Adrenal gland (tissue), 19 donors: ENCODE measurements around the gene ABCB11. TPM values are rescaled to one million over a fixed set of nuclear protein-coding genes. Genes with fewer than 3 reads are reported as not detected.

Experiments
- DNase-seq, 7 donors: peaks; one replicate each; pipeline ENCODE4 v3.0.0-alpha.2; 2019 to 2020
- H3K27ac ChIP-seq, 5 donors: fragments of 200-600 bp; sonication (generic) in 4 of 5; 1 replicate in 3 of 5; 2 replicates in 2 of 5; pipeline versions ENCODE4 v1.5.1 to v1.8.0; 2016 to 2020; ENCODE audit warnings: mild to moderate bottlenecking in 1 of 5
- H3K27me3 ChIP-seq: fragments of 200-600 bp; 2 replicates; pipeline ENCODE4 v1.8.0; 2021
- H3K36me3 ChIP-seq, 2 donors: fragments of 200-600 bp; replicated peaks in 1 of 2; 1 replicate in 1 of 2; 2 replicates in 1 of 2; pipeline versions ENCODE4 v1.5.1 to v1.8.0; 2018 to 2022
- H3K4me1 ChIP-seq, 2 donors: fragments of 200-600 bp; replicated peaks in 1 of 2; 1 replicate in 1 of 2; 2 replicates in 1 of 2; pipeline versions ENCODE4 v1.5.1 to v1.8.0; 2018 to 2021
- H3K4me3 ChIP-seq, 4 donors: fragments of 200-600 bp; sonication (generic) in 3 of 4; one replicate each; pipeline ENCODE4 v1.5.1; 2016 to 2018
- H3K9me3 ChIP-seq, 3 donors: fragments of 200-600 bp; sonication (generic) in 1 of 3; replicated peaks in 1 of 3; 1 replicate in 2 of 3; 2 replicates in 1 of 3; pipeline versions ENCODE4 v1.5.1 to v1.8.0; 2016 to 2021
- CTCF ChIP-seq, 6 experiments: fragments of 450-650 bp in 4 of 6; fragments of 200-600 bp in 2 of 6; sonication (generic) in 1 of 6; IDR thresholded peaks; 1 replicate in 5 of 6; 2 replicates in 1 of 6; pipeline versions ENCODE4 v1.5.1 to v1.8.0; 2016 to 2021; ENCODE audit warnings: antibody characterized with exemption in 6 of 6, mild to moderate bottlenecking in 2 of 6, moderate library complexity in 1 of 6
- POLR2A ChIP-seq, 2 donors: fragments of 450-650 bp; IDR thresholded peaks; one replicate each; pipeline ENCODE4 v1.6.1; 2017; ENCODE audit warnings: antibody characterized with exemption in 2 of 2, mild to moderate bottlenecking in 2 of 2, moderate library complexity in 1 of 2
- WGBS, 4 donors: extraction: QIAGEN DNeasy Blood & Tissue Kit in 2 of 4; methylation state at CpG; one replicate each; pipeline versions ENCODE4 v1.1.5 to v1.1.7; 2013 to 2017; 5-methylcytosine and 5-hydroxymethylcytosine counted together
- intact Hi-C, 2 donors: fragments of 100-400 bp; cut with DNase I; formaldehyde crosslinking; loops; one replicate each; pipeline versions ENCODE4 v1.14.1 to v1.15.0; 2022 to 2023
- long read RNA-seq, 10 donors: library from polyadenylated mRNA in 3 of 10; unstranded in 2 of 10; stranded (forward) in 1 of 10; transcript quantifications; one replicate each; pipeline ENCODE4 v2.0.0 and lab custom pipeline, GENCODE V29; 2021 to 2026
- polyA plus RNA-seq, 3 donors: library from polyadenylated mRNA; stranded (reverse); fragments of 200-250 nt in 2 of 3; fragments of 350-450 nt in 1 of 3; fragmentation: Illumina TruSeq in 1 of 3; extraction: RNeasy Lipid Tissue Mini Kit (QIAGEN cat#74804) in 1 of 3; gene quantifications; one replicate each; pipeline ENCODE4 v1.2.3, GENCODE V29; 2013 to 2014
- total RNA-seq, 9 donors: library from RNA; depleted of rRNA in 4 of 9; stranded (reverse); fragments of >200 nt in 4 of 9; fragments of 120-200 nt in 1 of 9; fragmentation: NEBNext Ultra II Directional in 1 of 9; extraction: Animal tissue kit (Norgen Biotek cat#: 25700) in 1 of 9; gene quantifications; one replicate each; pipeline versions ENCODE4 v1.1.0 to v1.2.4, GENCODE V29; 2013 to 2023
- donor health status: healthy with polysubstance abuse.
- donor health status: Bipolar disorder and iron deficiency.
- donor health status: DM: yes; HTN: yes; CAD: no.
- donor health status: DM: no; HTN: no; CAD: no.
- donor health status: DM: no; HTN: no; CAD: no.
- donor health status: DM: yes; HTN: yes; CAD: no.

Gene ABCB11
- 1 to 10 TPM in 1 of 9 donors, under 1 TPM in 2, not detected in 6; 0.31 to 1.4 (median 0.35) TPM for total RNA-seq
- polyA plus RNA-seq = under 1 TPM in 2 of 3 donors, not detected in 1; 0.05 to 0.13 TPM
- long read RNA-seq, donor 1 = 0 reads
- long read RNA-seq, donor 2 = 0 reads
- long read RNA-seq, donor 3 = 0 reads
- long read RNA-seq, donor 4, partial matches to known transcripts = 0 of 1 reads
- long read RNA-seq, donor 4, other reads (novel, unspliced or antisense) = 1 of 1 reads
- long read RNA-seq, donor 5 = 0 reads
- long read RNA-seq, donor 6 = 0 reads
- long read RNA-seq, donor 7 = 0 reads
- long read RNA-seq, donor 8 = 0 reads
- long read RNA-seq, donor 9 = 0 reads
- long read RNA-seq, donor 10 = 0 reads

DNA sequence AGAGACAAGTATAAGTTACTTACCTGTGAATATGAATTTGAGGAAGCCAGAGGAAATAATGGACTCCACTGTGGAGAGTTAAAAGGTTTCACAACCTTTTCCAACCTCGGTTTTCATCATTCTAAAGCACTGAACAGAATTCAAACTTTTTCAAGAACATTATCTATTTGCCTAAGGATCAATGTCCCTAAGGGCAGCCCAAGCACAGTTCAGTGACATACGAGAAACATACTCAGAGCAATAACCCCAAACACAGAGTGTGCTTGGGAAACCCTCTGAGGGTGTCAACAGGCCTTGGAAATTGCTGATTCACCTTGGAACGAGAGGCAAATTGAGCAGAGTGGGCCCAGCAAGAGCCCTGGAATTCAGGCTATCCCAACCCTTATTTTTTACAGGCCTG, at the start of gene ABCB11:
TSS of gene ABCB11 (minus strand) at position 123 of the 400 bp plus-strand sequence. CDS start 13,199 bp downstream, outside the sequence.
- TF ChIP-seq POLR2A (IDR thresholded peaks at IDR 0.05) (no peak), CTCF (IDR thresholded peaks at IDR 0.05) (no peak)
- intact Hi-C loops = no loop called here
- WGBS, 4 donors = 51 to 60% (median 56%) methylated on average over 3 of the region's 3 CpGs

DNA sequence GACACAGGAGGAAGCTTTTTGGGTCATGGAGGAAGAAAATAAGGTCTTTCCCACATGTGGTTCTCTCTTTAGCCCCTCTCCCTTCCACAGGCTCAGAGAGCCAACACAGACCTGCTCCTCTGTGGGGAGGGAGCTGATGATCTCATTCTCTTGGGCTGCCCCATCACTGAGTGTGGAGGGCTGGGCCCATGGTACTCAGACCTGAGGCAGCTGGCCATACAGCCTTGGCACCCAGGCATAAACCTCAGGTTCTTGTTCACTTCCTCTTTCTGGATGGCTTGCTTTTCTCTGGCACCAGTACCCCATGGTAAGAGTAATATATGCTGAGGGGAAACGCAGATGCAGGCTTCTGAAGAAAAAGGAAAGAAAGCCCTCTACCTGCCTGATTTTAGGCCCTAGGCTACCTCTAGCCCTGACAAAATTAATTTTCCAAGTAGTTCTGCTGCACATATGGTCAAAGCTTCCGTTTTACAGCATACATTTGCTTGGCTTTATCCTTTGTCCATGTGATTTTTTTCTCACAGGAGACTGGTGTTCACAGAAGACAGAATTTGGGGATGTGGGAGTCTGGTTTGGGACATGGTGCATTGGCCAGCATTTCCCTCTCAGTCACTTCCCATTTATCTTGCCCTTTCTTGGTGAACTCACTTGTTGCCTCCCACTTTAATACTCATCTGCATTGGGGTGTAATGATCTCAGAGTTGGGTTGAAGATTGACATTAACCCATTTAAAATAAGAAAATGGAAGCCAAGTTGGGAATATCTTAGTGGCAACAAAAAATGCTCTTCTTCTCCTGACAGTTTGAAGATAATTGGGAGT, 49.3 kb upstream of the ABCB11 start:
- Histone ChIP-seq H3K4me3 (no peak overlapping the region), H3K27me3 (no peaks in the 10 kb centered on the region), H3K4me1 (no peaks in the 10 kb centered on the region), H3K36me3 (no peaks in the 10 kb centered on the region), H3K27ac (no peak overlapping the region), H3K9me3 (no peaks in the 10 kb centered on the region)
- no peak for TF ChIP-seq POLR2A (IDR thresholded peaks at IDR 0.05)
- no peak for TF ChIP-seq CTCF (IDR thresholded peaks at IDR 0.05)
- WGBS, 4 donors = 58 to 78% (median 70%) methylated on average over 2 of the region's 2 CpGs
- no peak for DNase-seq
- intact Hi-C loops = no loop called here

More for the DNA sequence above, at the start of gene ABCB11:
- Histone ChIP-seq H3K36me3 (no peaks in the 10 kb centered on the region), H3K4me3 (no peak within 1 kb of the TSS), H3K4me1 (no peaks in the 10 kb centered on the region), H3K9me3 (no peaks in the 10 kb centered on the region), H3K27me3 (no peaks in the 10 kb centered on the region), H3K27ac (no peak within 1 kb of the TSS)
- DNase-seq = no peak

DNA sequence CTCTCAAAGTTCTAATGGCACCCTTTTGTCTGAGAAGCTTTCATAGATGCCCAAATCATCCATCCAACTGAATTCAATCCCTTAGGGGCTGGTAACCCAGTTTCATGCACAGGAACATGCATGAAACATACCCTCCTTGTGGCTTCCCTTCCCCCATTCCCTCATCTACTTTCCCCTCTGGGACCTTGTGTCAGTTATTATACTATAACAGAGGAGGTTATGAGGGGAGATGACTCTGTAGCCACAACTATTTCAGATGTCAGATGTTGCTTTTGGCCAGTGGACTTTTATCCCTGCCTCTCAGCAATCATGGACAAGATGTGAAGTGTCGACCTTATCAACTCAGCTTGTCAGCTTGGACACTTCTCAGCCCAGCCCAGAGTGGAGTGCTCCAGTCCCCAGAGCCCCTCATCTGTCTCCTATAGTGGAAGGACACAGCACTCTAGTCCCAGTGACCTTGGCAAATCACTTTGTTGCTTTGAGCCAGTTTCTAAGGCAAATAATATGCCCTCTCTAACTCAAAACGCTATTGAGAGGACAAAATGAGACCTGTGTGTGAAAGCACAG, 46.6 kb upstream of the ABCB11 start:
- Histone ChIP-seq H3K27ac (no peak overlapping the region), H3K9me3 (no peaks in the 10 kb centered on the region), H3K4me3 (no peak overlapping the region), H3K4me1 (peaks cover 0 to 5% of the 10 kb centered on the region in 2 donors), H3K36me3 (no peaks in the 10 kb centered on the region), H3K27me3 (no peaks in the 10 kb centered on the region)
- WGBS, 4 donors = 22 to 31% (median 27%) methylated on average over 2 of the region's 2 CpGs
- no peak for DNase-seq
- intact Hi-C loops = no loop called here
- TF ChIP-seq CTCF (IDR thresholded peaks at IDR 0.05) (no peak), POLR2A (IDR thresholded peaks at IDR 0.05) (no peak)
